ENCODE results near the gene EDN2.

GRCh38 chr1:41447995-41448770 is 36.3 kb downstream of the EDN2 start:
- TF ChIP-seq, protein P1, sequence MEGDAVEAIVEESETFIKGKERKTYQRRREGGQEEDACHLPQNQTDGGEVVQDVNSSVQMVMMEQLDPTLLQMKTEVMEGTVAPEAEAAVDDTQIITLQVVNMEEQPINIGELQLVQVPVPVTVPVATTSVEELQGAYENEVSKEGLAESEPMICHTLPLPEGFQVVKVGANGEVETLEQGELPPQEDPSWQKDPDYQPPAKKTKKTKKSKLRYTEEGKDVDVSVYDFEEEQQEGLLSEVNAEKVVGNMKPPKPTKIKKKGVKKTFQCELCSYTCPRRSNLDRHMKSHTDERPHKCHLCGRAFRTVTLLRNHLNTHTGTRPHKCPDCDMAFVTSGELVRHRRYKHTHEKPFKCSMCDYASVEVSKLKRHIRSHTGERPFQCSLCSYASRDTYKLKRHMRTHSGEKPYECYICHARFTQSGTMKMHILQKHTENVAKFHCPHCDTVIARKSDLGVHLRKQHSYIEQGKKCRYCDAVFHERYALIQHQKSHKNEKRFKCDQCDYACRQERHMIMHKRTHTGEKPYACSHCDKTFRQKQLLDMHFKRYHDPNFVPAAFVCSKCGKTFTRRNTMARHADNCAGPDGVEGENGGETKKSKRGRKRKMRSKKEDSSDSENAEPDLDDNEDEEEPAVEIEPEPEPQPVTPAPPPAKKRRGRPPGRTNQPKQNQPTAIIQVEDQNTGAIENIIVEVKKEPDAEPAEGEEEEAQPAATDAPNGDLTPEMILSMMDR (IDR thresholded peaks at IDR 0.05): no peak
- TF ChIP-seq POLR2A (IDR thresholded peaks at IDR 0.05) (no peak), EP300 (IDR thresholded peaks at IDR 0.05) (no peak)

Data from tibial nerve (tissue), 4 donors.